NB4 (cell line): Measurements from ENCODE around the gene CNGB1.

ENCODE experiments used
- CTCF ChIP-seq: IDR thresholded peaks from one replicate; pipeline ENCODE4 v1.5.1; 2012; ENCODE audit warnings: low read depth, low read length
- POLR2A ChIP-seq: IDR thresholded peaks from 2 replicates; pipeline ENCODE4 v1.6.1; 2011; ENCODE audit warnings: mild to moderate bottlenecking; ENCODE audit not compliant: insufficient read length; ENCODE audit errors: extremely low read depth

GRCh38 chr16:57889522-57889921 is 81.4 kb downstream of the CNGB1 start:
- TF ChIP-seq CTCF (no peak), POLR2A (no peak)
